ENCODE measurements around the gene ACLY. TPM values are rescaled to one million over a fixed set of nuclear protein-coding genes. Genes with fewer than 3 reads are reported as not detected.

The ACLY gene
- total and polyA plus RNA-seq, 2 experiments from 2014 or later: 119 to 439 TPM

DNA sequence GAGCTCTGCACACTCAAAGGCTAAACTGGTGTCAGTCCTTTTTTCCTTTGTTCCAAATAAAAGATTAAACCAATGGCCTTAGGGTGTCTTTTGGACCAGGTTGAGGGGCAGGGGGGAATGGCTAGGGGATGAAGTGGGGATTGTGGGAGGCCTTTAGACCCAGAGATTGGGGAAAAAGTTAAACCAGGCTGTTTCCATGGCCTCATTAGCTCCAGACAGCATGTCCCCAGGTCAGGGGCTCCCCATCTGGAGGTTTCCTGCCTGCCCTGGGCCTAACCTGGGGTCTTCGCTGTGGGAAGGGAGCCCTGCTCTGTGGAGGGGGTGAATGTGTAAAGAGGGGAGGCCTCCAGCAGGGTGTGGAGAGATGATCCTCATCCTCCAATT lies 95.6 kb downstream of the ACLY start:
- no peak overlapping the region for H2AFZ ChIP-seq
- H3K4me1 Mint-ChIP-seq: peaks cover 15% of the 10 kb centered on the region
- no peak for ATAC-seq
- H3K27ac Mint-ChIP-seq: no peak overlapping the region
- peaks cover 14% of the 10 kb centered on the region for H3K4me1 ChIP-seq (ENCODE audit: insufficient read depth)
- peaks cover 7% of the 10 kb centered on the region for H3K36me3 ChIP-seq (ENCODE audit: insufficient read depth)
- H3K4me3 Mint-ChIP-seq: no peak overlapping the region
- no peak overlapping the region for H3K4me3 ChIP-seq
- H3K27me3 Mint-ChIP-seq (ENCODE audit: insufficient read depth, low read depth, poor library complexity): peaks cover 18% of the 10 kb centered on the region
- peaks cover 7% of the 10 kb centered on the region; the same call in 1 of the 2 replicates for H3F3A ChIP-seq (replicated peaks; ENCODE audit: low read depth)
- no peaks in the 10 kb centered on the region; the same call in 1 of the 2 replicates for H4K20me1 ChIP-seq (replicated peaks; ENCODE audit: insufficient read depth)
- peaks cover 60% of the 10 kb centered on the region for H3K36me3 Mint-ChIP-seq (ENCODE audit: low read depth)
- DNase-seq (ENCODE audit: low spot score): no peak
- no peaks in the 10 kb centered on the region for H3K9me3 Mint-ChIP-seq
- no peaks in the 10 kb centered on the region for H3K79me2 ChIP-seq (replicated peaks; ENCODE audit: insufficient read depth)
- no peaks in the 10 kb centered on the region for H3K27me3 ChIP-seq (ENCODE audit: insufficient read depth)
- H3K4me2 ChIP-seq: no peak overlapping the region
- no peaks in the 10 kb centered on the region for H3K9me2 ChIP-seq (ENCODE audit: insufficient read depth)
- H3K27ac ChIP-seq (ENCODE audit: low read depth): no peak overlapping the region
- no peak for TF ChIP-seq CREB1 (CRISPR knock-in tag; IDR thresholded peaks at IDR 0.05; ENCODE audit: low read depth)
- no peak for TF ChIP-seq POLR2AphosphoS5 (IDR thresholded peaks at IDR 0.05; ENCODE audit: low read depth)
- TF ChIP-seq ZNF114 (CRISPR knock-in tag; IDR thresholded peaks at IDR 0.05): no peak
- TF ChIP-seq EZH2 (IDR thresholded peaks at IDR 0.05; ENCODE audit: low read depth, unreplicated experiment): no peak
- TF ChIP-seq, protein P1, sequence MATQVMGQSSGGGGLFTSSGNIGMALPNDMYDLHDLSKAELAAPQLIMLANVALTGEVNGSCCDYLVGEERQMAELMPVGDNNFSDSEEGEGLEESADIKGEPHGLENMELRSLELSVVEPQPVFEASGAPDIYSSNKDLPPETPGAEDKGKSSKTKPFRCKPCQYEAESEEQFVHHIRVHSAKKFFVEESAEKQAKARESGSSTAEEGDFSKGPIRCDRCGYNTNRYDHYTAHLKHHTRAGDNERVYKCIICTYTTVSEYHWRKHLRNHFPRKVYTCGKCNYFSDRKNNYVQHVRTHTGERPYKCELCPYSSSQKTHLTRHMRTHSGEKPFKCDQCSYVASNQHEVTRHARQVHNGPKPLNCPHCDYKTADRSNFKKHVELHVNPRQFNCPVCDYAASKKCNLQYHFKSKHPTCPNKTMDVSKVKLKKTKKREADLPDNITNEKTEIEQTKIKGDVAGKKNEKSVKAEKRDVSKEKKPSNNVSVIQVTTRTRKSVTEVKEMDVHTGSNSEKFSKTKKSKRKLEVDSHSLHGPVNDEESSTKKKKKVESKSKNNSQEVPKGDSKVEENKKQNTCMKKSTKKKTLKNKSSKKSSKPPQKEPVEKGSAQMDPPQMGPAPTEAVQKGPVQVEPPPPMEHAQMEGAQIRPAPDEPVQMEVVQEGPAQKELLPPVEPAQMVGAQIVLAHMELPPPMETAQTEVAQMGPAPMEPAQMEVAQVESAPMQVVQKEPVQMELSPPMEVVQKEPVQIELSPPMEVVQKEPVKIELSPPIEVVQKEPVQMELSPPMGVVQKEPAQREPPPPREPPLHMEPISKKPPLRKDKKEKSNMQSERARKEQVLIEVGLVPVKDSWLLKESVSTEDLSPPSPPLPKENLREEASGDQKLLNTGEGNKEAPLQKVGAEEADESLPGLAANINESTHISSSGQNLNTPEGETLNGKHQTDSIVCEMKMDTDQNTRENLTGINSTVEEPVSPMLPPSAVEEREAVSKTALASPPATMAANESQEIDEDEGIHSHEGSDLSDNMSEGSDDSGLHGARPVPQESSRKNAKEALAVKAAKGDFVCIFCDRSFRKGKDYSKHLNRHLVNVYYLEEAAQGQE (IDR thresholded peaks at IDR 0.05; ENCODE audit: unreplicated experiment): no peak
- no peak for TF ChIP-seq EZH2phosphoT487 (IDR thresholded peaks at IDR 0.05; ENCODE audit: unreplicated experiment)
- no peak for TF ChIP-seq STAT1 (IDR thresholded peaks at IDR 0.05; ENCODE audit: unreplicated experiment)
- no peak for TF ChIP-seq ZNF331 (CRISPR knock-in tag; IDR thresholded peaks at IDR 0.05; ENCODE audit: low read depth)
- TF ChIP-seq, protein P2, sequence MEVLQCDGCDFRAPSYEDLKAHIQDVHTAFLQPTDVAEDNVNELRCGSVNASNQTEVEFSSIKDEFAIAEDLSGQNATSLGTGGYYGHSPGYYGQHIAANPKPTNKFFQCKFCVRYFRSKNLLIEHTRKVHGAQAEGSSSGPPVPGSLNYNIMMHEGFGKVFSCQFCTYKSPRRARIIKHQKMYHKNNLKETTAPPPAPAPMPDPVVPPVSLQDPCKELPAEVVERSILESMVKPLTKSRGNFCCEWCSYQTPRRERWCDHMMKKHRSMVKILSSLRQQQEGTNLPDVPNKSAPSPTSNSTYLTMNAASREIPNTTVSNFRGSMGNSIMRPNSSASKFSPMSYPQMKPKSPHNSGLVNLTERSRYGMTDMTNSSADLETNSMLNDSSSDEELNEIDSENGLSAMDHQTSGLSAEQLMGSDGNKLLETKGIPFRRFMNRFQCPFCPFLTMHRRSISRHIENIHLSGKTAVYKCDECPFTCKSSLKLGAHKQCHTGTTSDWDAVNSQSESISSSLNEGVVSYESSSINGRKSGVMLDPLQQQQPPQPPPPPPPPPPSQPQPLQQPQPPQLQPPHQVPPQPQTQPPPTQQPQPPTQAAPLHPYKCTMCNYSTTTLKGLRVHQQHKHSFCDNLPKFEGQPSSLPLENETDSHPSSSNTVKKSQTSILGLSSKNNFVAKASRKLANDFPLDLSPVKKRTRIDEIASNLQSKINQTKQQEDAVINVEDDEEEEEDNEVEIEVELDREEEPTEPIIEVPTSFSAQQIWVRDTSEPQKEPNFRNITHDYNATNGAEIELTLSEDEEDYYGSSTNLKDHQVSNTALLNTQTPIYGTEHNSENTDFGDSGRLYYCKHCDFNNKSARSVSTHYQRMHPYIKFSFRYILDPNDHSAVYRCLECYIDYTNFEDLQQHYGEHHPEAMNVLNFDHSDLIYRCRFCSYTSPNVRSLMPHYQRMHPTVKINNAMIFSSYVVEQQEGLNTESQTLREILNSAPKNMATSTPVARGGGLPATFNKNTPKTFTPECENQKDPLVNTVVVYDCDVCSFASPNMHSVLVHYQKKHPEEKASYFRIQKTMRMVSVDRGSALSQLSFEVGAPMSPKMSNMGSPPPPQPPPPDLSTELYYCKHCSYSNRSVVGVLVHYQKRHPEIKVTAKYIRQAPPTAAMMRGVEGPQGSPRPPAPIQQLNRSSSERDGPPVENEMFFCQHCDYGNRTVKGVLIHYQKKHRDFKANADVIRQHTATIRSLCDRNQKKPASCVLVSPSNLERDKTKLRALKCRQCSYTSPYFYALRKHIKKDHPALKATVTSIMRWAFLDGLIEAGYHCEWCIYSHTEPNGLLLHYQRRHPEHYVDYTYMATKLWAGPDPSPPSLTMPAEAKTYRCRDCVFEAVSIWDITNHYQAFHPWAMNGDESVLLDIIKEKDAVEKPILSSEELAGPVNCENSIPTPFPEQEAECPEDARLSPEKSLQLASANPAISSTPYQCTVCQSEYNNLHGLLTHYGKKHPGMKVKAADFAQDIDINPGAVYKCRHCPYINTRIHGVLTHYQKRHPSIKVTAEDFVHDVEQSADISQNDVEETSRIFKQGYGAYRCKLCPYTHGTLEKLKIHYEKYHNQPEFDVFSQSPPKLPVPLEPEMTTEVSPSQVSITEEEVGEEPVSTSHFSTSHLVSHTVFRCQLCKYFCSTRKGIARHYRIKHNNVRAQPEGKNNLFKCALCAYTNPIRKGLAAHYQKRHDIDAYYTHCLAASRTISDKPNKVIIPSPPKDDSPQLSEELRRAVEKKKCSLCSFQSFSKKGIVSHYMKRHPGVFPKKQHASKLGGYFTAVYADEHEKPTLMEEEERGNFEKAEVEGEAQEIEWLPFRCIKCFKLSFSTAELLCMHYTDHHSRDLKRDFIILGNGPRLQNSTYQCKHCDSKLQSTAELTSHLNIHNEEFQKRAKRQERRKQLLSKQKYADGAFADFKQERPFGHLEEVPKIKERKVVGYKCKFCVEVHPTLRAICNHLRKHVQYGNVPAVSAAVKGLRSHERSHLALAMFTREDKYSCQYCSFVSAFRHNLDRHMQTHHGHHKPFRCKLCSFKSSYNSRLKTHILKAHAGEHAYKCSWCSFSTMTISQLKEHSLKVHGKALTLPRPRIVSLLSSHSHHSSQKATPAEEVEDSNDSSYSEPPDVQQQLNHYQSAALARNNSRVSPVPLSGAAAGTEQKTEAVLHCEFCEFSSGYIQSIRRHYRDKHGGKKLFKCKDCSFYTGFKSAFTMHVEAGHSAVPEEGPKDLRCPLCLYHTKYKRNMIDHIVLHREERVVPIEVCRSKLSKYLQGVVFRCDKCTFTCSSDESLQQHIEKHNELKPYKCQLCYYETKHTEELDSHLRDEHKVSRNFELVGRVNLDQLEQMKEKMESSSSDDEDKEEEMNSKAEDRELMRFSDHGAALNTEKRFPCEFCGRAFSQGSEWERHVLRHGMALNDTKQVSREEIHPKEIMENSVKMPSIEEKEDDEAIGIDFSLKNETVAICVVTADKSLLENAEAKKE (CRISPR knock-in tag; IDR thresholded peaks at IDR 0.05): no peak
- TF ChIP-seq, protein P3, sequence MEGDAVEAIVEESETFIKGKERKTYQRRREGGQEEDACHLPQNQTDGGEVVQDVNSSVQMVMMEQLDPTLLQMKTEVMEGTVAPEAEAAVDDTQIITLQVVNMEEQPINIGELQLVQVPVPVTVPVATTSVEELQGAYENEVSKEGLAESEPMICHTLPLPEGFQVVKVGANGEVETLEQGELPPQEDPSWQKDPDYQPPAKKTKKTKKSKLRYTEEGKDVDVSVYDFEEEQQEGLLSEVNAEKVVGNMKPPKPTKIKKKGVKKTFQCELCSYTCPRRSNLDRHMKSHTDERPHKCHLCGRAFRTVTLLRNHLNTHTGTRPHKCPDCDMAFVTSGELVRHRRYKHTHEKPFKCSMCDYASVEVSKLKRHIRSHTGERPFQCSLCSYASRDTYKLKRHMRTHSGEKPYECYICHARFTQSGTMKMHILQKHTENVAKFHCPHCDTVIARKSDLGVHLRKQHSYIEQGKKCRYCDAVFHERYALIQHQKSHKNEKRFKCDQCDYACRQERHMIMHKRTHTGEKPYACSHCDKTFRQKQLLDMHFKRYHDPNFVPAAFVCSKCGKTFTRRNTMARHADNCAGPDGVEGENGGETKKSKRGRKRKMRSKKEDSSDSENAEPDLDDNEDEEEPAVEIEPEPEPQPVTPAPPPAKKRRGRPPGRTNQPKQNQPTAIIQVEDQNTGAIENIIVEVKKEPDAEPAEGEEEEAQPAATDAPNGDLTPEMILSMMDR (conservative IDR thresholded peaks at IDR 0.05; ENCODE audit: low read depth in 2 of 2): no peak
- TF ChIP-seq NANOG (IDR thresholded peaks at IDR 0.05; ENCODE audit: borderline replicate concordance): no peak
- TF ChIP-seq, protein P4, sequence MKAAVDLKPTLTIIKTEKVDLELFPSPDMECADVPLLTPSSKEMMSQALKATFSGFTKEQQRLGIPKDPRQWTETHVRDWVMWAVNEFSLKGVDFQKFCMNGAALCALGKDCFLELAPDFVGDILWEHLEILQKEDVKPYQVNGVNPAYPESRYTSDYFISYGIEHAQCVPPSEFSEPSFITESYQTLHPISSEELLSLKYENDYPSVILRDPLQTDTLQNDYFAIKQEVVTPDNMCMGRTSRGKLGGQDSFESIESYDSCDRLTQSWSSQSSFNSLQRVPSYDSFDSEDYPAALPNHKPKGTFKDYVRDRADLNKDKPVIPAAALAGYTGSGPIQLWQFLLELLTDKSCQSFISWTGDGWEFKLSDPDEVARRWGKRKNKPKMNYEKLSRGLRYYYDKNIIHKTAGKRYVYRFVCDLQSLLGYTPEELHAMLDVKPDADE (IDR thresholded peaks at IDR 0.05): no peak
- no peak for TF ChIP-seq JUNB (IDR thresholded peaks at IDR 0.05; ENCODE audit: unreplicated experiment)

All from GM23338 (cell line).